Mucosa of rectum (tissue), 2 donors: Measurements from ENCODE around the gene B3GALT5.

Source experiments
- H3K27ac ChIP-seq, 2 donors: one replicate each; pipeline ENCODE4 v1.7.0; 2013; ENCODE audit warnings: inconsistent platforms in 2 of 2, low read depth in 2 of 2, low read length in 2 of 2
- H3K27me3 ChIP-seq, 2 donors: one replicate each; pipeline ENCODE4 v1.7.0; 2013; ENCODE audit warnings: low read length in 2 of 2; ENCODE audit not compliant: control insufficient read depth in 2 of 2, insufficient read depth in 2 of 2
- H3K36me3 ChIP-seq, 2 donors: one replicate each; pipeline ENCODE4 v1.7.0; 2013; ENCODE audit warnings: low read length in 2 of 2; ENCODE audit not compliant: control insufficient read depth in 2 of 2, insufficient read depth in 2 of 2
- H3K4me1 ChIP-seq, 2 donors: one replicate each; pipeline ENCODE4 v1.7.0; 2013; ENCODE audit warnings: low read length in 2 of 2, mild to moderate bottlenecking in 1 of 2; ENCODE audit not compliant: control insufficient read depth in 2 of 2, insufficient read depth in 2 of 2
- H3K4me3 ChIP-seq, 2 donors: one replicate each; pipeline ENCODE4 v1.7.0; 2013; ENCODE audit warnings: low read length in 2 of 2
- H3K9ac ChIP-seq, 2 donors: one replicate each; pipeline ENCODE4 v1.7.0; 2013; ENCODE audit warnings: low read length in 2 of 2, low read depth in 1 of 2, mild to moderate bottlenecking in 1 of 2
- H3K9me3 ChIP-seq, 2 donors: one replicate each; pipeline ENCODE4 v1.7.0; 2013; ENCODE audit warnings: low read length in 2 of 2; ENCODE audit not compliant: control insufficient read depth in 2 of 2
- donor health status: healthy.
- donor health status: Normal muscosa, but diverticular disease.

Gene B3GALT5

DNA sequence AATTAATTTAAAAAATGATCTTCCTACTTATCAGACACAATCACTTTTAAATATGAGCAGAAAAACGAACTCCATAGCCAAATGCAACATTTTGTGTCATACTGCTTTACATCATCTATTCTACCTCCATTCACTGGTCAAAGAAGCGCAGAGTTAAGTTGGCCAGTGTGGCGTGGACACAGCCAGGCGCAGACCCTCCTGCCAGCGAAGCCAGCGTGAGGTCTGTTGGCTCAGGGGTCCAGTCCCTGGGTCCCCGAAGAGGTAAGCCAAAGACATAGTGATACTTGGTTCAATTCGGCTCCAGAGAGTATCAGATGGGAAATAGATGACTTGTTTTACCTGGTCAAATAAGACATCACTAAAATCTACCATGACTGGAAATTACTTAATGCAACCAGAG lies 59.2 kb downstream of the B3GALT5 start:
- no peak overlapping the region for H3K9ac ChIP-seq
- no peaks in the 10 kb centered on the region for H3K36me3 ChIP-seq
- no peak overlapping the region for H3K4me3 ChIP-seq
- peaks cover 7 to 11% of the 10 kb centered on the region in 2 donors for H3K4me1 ChIP-seq
- H3K9me3 ChIP-seq = no peaks in the 10 kb centered on the region
- H3K27ac ChIP-seq = no peak overlapping the region
- H3K27me3 ChIP-seq = no peaks in the 10 kb centered on the region

DNA sequence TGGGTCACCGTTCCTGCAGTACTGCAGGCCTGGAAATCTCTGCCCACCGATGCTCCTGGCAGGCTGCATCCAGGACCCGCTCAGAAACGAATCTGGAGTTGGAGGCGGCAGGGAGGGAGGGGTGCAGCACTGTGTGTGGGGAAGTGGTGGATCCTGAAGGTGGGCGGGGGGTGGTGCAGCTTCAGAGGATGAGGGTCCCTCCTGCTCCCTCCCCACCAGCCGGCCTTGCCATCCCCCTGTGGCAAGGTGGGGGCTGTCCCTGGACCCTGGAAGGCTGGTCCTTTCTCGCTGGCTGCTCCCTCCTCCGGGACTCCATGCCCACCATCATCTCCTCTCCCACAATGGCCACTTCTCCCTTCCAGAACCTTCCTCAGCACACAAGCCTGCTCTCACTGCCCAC lies 60.4 kb downstream of the B3GALT5 start:
- Histone ChIP-seq H3K9ac (no peak overlapping the region), H3K36me3 (no peaks in the 10 kb centered on the region), H3K27me3 (no peaks in the 10 kb centered on the region), H3K4me1 (peaks cover 6 to 11% of the 10 kb centered on the region in 2 donors), H3K4me3 (no peak overlapping the region), H3K27ac (no peak overlapping the region), H3K9me3 (no peaks in the 10 kb centered on the region)

DNA sequence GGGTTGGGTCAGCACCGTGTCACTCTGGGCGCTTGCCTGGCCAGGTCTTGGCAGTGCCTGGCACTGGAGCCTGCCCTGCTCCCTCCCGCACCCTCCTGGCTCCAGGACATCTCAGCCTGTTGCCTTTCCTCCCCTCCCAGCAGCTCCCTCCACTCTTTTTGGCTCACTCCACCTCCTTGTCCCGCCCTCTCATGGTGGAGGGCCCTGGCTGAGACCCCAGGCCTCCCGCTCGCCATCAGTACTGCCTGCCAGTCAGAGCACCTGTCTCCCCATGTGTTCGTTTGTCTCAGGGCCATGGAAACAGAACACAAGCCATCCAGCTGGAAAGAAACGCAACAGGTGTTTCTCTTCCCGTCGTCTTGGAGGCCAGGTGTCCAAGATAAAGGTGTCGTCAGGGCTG lies 61.0 kb downstream of the B3GALT5 start:
- Histone ChIP-seq H3K27ac (peak overlapping the region; percentile 32 to 45), H3K9me3 (no peaks in the 10 kb centered on the region), H3K36me3 (no peaks in the 10 kb centered on the region), H3K27me3 (no peaks in the 10 kb centered on the region), H3K4me1 (peaks cover 6 to 11% of the 10 kb centered on the region in 2 donors), H3K9ac (no peak overlapping the region), H3K4me3 (no peak overlapping the region)

DNA sequence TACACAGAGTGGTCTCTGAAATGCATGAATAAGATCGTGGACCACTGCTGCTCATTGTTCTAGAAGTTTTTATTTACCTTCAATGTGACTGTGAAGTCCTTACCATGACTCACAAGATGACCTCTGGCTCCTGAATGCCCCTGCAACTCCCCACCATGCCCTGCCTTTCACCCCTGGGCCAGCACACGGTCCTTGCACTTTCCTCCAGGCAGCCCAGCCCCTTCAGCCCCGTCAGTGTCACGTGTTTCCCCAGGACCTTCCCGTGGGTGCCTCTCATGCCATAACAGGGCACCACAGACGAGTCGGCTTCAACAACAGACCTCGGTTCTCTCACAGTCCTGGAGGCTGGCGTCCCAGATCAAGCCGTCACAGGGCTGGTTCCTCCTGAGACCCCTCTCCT lies 62.1 kb downstream of the B3GALT5 start:
- no peaks in the 10 kb centered on the region for H3K9me3 ChIP-seq
- H3K27me3 ChIP-seq = no peaks in the 10 kb centered on the region
- H3K4me3 ChIP-seq = no peak overlapping the region
- H3K36me3 ChIP-seq = no peaks in the 10 kb centered on the region
- peaks cover 5 to 11% of the 10 kb centered on the region in 2 donors for H3K4me1 ChIP-seq
- H3K27ac ChIP-seq = peak overlapping the region; percentile 32 to 45
- no peak overlapping the region for H3K9ac ChIP-seq

DNA sequence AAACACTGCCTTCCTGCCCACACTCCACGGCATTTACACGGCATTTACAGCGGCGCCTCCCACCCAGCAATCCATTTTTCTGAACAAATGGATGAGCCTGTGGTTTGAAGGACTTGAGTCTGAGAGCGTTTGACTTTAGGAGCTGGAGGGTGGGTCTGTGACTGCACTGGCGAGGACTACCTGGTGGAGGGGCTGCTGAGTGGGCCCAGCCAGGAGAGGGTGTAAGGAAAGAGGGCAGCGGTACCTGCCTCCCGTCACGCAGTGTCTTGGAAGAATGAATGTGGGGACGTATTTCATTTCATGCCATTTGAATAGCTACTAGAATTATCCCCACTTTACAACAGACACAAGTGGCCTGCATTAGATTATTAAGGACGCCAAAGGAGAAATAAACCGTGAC lies 62.9 kb downstream of the B3GALT5 start:
- peaks cover 0 to 6% of the 10 kb centered on the region in 2 donors for H3K4me1 ChIP-seq
- H3K4me3 ChIP-seq = no peak overlapping the region
- H3K9ac ChIP-seq = no peak overlapping the region
- H3K36me3 ChIP-seq = no peaks in the 10 kb centered on the region
- H3K9me3 ChIP-seq = no peaks in the 10 kb centered on the region
- H3K27ac ChIP-seq = peak overlapping the region in 1 of 2 donors; percentile 38
- H3K27me3 ChIP-seq = no peaks in the 10 kb centered on the region

DNA sequence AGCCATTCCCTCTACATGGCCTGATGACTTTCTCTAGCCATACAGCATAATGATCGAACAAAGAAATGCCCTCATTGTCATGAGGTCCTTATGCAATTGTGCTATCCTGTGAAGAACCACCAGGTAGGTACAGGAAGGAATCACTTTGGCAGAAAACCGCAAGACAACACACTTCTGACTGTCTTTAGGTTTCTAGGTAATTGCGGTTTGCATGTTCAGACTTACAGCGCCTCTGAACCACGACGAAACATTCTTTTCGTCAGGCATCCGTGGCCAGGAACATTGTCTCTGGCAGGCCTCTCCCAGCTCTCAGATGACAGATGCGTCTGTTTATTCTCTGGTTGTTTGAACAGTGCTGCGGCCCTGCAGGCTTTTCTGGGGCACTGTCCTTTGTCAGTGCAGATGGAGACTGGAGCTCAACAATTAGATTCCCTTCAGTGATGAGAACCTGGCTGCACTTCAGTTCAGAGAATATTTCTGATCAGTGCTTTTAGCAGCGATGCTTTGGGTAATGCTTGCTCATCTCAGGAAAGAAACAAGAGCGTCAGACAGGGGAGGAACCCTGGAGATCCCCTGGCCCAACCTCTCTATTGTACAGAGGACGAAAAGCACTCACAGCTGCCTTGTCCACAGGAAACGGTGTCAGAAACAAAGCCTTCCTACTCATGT lies 63.4 kb downstream of the B3GALT5 start:
- Histone ChIP-seq H3K27me3 (no peaks in the 10 kb centered on the region), H3K9ac (no peak overlapping the region), H3K4me1 (peaks cover 0 to 3% of the 10 kb centered on the region in 2 donors), H3K27ac (peak overlapping the region; percentile 38 to 44), H3K36me3 (no peaks in the 10 kb centered on the region), H3K4me3 (no peak overlapping the region), H3K9me3 (no peaks in the 10 kb centered on the region)

DNA sequence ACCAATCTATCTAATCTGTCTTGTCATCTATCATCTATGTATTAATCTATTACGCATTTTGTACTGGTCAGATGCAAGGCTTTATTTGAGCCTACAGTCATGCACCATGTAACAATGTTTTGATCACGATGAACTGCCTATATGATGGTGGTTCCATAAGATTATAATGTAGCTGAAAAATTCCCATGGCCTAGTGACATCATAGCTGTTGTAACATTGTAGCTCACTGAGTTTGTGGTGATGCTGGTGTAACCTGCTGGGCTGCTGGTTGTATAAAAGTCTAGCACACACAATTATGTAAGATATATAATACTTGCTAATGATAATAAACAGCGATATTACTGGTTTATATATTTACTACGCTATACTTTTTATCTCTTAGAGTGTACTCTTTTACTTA lies 67.5 kb downstream of the B3GALT5 start:
- no peak overlapping the region for H3K27ac ChIP-seq
- no peaks in the 10 kb centered on the region for H3K9me3 ChIP-seq
- H3K4me3 ChIP-seq = no peak overlapping the region
- H3K36me3 ChIP-seq = no peaks in the 10 kb centered on the region
- H3K4me1 ChIP-seq = peaks cover 0 to 3% of the 10 kb centered on the region in 2 donors
- no peak overlapping the region for H3K9ac ChIP-seq
- no peaks in the 10 kb centered on the region for H3K27me3 ChIP-seq

DNA sequence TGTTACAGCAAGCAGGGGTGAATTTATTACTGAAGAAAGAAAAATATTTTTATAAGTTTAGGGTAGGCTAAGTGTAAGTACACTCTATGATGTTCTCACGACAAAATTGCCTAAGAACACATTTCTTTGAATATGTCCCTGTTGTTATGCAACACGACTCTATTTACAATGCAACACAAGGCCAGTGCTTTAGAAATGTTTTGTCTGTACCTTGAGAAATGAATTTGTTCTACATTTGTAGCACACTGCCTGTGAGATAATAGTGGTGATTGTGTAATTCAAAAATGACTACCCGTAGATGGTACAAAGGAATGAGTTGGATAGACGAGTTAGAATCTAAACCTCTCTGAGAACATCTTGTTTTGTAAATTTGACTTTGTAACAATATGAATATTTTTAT lies 68.5 kb downstream of the B3GALT5 start:
- H3K4me3 ChIP-seq = no peak overlapping the region
- H3K36me3 ChIP-seq = no peaks in the 10 kb centered on the region
- no peak overlapping the region for H3K9ac ChIP-seq
- H3K9me3 ChIP-seq = no peaks in the 10 kb centered on the region
- H3K4me1 ChIP-seq = peaks cover 0 to 8% of the 10 kb centered on the region in 2 donors
- H3K27me3 ChIP-seq = no peaks in the 10 kb centered on the region
- H3K27ac ChIP-seq = no peak overlapping the region

DNA sequence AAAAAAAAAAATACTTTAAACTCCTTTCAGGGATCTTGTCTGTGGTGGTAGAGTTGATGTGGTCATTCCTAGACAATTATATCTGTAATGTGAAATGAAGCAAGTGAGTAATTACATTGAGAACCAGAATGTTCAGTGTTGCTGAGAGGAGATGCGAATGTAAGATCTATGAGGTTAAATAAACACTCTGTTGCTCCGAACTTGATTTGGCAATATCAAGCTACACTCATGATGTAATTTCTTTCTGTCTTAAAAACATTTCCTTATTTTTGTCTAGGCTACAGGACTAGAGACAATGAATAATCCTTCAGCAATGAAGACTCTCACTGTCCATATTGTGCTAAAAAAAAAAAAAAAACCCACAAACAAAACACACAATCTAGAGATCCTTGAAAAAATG lies 69.1 kb downstream of the B3GALT5 start:
- H3K9ac ChIP-seq = no peak overlapping the region
- H3K4me3 ChIP-seq = no peak overlapping the region
- H3K36me3 ChIP-seq = no peaks in the 10 kb centered on the region
- H3K4me1 ChIP-seq = peaks cover 0 to 12% of the 10 kb centered on the region in 2 donors
- no peaks in the 10 kb centered on the region for H3K9me3 ChIP-seq
- H3K27me3 ChIP-seq = no peaks in the 10 kb centered on the region
- H3K27ac ChIP-seq = no peak overlapping the region

DNA sequence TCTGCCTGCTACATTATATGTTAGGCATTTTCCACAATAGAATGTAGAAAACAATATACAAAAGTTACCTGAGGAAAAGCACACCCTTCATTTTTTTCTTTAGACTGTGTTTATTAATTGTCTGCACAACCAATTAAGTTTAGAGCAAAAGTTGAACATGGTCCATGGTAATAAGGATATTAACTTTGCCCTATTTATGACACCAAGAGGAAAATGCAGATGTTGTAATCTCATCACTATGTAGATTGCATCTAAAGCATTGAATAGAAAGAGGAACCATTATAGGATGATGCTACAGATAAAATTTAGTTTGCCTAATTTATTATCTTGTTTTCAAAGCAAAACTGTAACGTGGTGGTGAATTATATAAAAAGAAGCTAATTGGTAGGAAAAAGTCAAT lies 72.5 kb downstream of the B3GALT5 start:
- H3K4me1 ChIP-seq = peaks cover 3 to 21% of the 10 kb centered on the region in 2 donors
- no peaks in the 10 kb centered on the region for H3K36me3 ChIP-seq
- no peaks in the 10 kb centered on the region for H3K9me3 ChIP-seq
- no peaks in the 10 kb centered on the region for H3K27me3 ChIP-seq
- H3K4me3 ChIP-seq = no peak overlapping the region
- no peak overlapping the region for H3K27ac ChIP-seq
- H3K9ac ChIP-seq = no peak overlapping the region
